ENCODE results near the gene CAMSAP3. TPM values are rescaled to one million over a fixed set of nuclear protein-coding genes. Genes with fewer than 3 reads are reported as not detected.

The CAMSAP3 gene
- polyA plus RNA-seq, 2 of the 4 experiments (the other 2 are of a cell fraction) = 1.3 to 3.6 TPM

DNA sequence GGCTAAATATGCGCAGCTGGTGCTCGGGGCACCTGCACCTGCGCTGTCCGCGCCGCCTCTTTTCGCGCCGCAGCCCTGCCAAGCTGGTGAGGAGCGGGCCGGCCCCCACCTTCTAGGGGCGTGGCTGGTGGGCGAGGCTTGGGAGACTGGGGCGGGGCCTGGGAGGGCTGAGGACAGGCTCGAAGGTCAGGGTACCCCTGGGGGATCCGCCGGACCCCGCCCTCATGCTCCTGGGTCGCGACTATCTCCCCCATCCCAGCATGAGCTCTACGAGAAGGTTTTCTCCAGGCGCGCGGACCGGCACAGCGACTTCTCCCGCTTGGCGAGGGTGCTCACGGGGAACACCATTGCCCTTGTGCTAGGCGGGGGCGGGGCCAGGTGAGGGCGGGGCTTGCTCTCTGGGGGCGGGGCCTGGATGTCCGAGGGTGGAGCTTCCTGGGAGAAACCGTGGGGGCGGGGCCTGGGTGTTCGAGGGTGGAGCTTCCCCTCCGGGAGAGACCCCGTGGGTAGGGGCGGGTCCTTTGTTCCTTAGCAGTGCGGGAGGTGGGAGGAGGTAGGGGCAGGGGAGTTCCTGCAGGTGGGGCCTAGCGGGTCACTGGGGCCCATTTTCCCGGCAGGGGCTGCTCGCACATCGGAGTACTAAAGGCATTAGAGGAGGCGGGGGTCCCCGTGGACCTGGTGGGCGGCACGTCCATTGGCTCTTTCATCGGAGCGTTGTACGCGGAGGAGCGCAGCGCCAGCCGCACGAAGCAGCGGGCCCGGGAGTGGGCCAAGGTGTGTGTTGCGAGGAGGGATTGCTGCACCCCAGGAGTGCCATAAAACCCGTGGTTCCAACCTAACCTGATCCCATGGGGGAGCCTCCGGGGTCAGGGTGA is 40.4 kb upstream of the CAMSAP3 start:
- H3K4me1 ChIP-seq = no peaks in the 10 kb centered on the region
- TF ChIP-seq NPAS2 (CRISPR knock-in tag; IDR thresholded peaks at IDR 0.05; ENCODE audit: borderline replicate concordance) (no peak), EP300 (IDR thresholded peaks at IDR 0.05) (no peak), SREBF2 (IDR thresholded peaks at IDR 0.05) (no peak), MAZ (IDR thresholded peaks at IDR 0.05; ENCODE audit: borderline replicate concordance, low read depth, low read length) (no peak), ZC3H11A (IDR thresholded peaks at IDR 0.05) (no peak), JUNB (IDR thresholded peaks at IDR 0.05) (no peak), RARB (CRISPR knock-in tag; IDR thresholded peaks at IDR 0.05) (no peak), RFX5 (IDR thresholded peaks at IDR 0.05) (no peak), RCOR1 (IDR thresholded peaks at IDR 0.05; ENCODE audit: low read depth, low read length) (no peak), RAD21 (conservative IDR thresholded peaks at IDR 0.05 in 1 of 2, IDR thresholded peaks at IDR 0.05 in 1 of 2) (no peak), KDM5A (IDR thresholded peaks at IDR 0.05) (no peak), KDM1A (IDR thresholded peaks at IDR 0.05; ENCODE audit: low read depth) (no peak), JUN (IDR thresholded peaks at IDR 0.05) (no peak), MYC (IDR thresholded peaks at IDR 0.05; ENCODE audit: borderline replicate concordance, low read length) (no peak), CEBPB (IDR thresholded peaks at IDR 0.05) (no peak)
- TF ChIP-seq, protein P1, sequence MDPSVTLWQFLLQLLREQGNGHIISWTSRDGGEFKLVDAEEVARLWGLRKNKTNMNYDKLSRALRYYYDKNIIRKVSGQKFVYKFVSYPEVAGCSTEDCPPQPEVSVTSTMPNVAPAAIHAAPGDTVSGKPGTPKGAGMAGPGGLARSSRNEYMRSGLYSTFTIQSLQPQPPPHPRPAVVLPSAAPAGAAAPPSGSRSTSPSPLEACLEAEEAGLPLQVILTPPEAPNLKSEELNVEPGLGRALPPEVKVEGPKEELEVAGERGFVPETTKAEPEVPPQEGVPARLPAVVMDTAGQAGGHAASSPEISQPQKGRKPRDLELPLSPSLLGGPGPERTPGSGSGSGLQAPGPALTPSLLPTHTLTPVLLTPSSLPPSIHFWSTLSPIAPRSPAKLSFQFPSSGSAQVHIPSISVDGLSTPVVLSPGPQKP (IDR thresholded peaks at IDR 0.05; ENCODE audit: low read depth, low read length) = no peak
- TF ChIP-seq, protein P2, sequence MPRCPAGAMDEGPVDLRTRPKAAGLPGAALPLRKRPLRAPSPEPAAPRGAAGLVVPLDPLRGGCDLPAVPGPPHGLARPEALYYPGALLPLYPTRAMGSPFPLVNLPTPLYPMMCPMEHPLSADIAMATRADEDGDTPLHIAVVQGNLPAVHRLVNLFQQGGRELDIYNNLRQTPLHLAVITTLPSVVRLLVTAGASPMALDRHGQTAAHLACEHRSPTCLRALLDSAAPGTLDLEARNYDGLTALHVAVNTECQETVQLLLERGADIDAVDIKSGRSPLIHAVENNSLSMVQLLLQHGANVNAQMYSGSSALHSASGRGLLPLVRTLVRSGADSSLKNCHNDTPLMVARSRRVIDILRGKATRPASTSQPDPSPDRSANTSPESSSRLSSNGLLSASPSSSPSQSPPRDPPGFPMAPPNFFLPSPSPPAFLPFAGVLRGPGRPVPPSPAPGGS (IDR thresholded peaks at IDR 0.05) = no peak
- TF ChIP-seq, protein P3, sequence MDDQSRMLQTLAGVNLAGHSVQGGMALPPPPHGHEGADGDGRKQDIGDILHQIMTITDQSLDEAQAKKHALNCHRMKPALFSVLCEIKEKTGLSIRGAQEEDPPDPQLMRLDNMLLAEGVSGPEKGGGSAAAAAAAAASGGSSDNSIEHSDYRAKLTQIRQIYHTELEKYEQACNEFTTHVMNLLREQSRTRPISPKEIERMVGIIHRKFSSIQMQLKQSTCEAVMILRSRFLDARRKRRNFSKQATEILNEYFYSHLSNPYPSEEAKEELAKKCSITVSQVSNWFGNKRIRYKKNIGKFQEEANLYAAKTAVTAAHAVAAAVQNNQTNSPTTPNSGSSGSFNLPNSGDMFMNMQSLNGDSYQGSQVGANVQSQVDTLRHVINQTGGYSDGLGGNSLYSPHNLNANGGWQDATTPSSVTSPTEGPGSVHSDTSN (IDR thresholded peaks at IDR 0.05) = no peak
- TF ChIP-seq, protein P4, sequence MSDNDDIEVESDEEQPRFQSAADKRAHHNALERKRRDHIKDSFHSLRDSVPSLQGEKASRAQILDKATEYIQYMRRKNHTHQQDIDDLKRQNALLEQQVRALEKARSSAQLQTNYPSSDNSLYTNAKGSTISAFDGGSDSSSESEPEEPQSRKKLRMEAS (IDR thresholded peaks at IDR 0.05) = no peak
- POLR2A ChIA-PET = no interaction called here
- H3K4me3 ChIP-seq = no peak overlapping the region
- H3K9me3 ChIP-seq = no peaks in the 10 kb centered on the region
- H3K27ac ChIP-seq = no peak overlapping the region
- FAIRE-seq (no peak), DNase-seq (ENCODE audit: low read depth in 1 of 2, low spot score in 1 of 2) (peak; percentile 34 to 48), ATAC-seq (peak; percentile 28 to 38; a peak in 4 of 6 replicates)
- WGBS (ENCODE audit: missing lambda C conversion rate) = 96% methylated on average over 29 of the region's 62 CpGs
- CTCF ChIA-PET = interaction anchor here (0.9 to 2.0 kb wide), 2 partner anchors 13 to 126 kb away, joined by 5 to 8 read pairs; partner anchors contain the start of gene TRAPPC5
- H3K4me2 ChIP-seq = no peak overlapping the region

DNA sequence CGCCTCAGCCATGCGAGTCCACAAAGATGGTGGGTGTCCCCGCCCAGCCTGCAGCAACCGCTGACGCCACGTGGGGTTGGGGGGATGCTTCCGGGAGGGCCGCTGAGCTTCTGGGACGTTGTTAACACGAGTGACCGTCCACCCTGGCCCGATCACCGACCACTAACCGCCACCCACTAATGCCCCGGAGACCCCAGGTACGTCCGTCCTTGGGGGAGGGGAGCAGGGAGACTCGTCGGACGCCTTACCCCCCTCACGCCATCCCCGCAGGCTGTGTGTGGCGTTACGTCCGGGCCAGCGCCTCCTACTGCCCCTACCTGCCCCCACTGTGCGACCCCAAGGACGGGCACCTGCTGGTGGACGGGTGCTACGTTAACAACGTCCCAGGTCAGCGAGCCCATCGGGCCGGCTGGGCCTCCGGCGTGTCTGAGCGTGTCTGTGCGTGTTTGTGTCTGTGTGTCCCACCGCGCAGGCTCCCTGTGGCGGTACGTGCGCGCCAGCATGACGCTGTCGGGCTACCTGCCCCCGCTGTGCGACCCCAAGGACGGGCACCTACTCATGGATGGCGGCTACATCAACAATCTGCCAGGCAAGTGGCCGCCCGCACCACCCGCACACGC is 38.9 kb upstream of the CAMSAP3 start:
- no peak overlapping the region for H3K27ac ChIP-seq
- TF ChIP-seq EHMT2 (IDR thresholded peaks at IDR 0.05; ENCODE audit: low read depth) = no peak
- TF ChIP-seq CHD4 (IDR thresholded peaks at IDR 0.05; ENCODE audit: borderline replicate concordance) = no peak
- no peak overlapping the region for H3K4me3 ChIP-seq
- no peaks in the 10 kb centered on the region for H3K4me1 ChIP-seq
- WGBS (ENCODE audit: missing lambda C conversion rate) = 98% methylated on average over 23 of the region's 54 CpGs
- POLR2A ChIA-PET = no interaction called here
- no peaks in the 10 kb centered on the region for H3K9me3 ChIP-seq
- no peak for FAIRE-seq
- no peak overlapping the region for H3K4me2 ChIP-seq
- no peak for ATAC-seq
- CTCF ChIA-PET = interaction anchor here (1.9 kb wide), 1 partner anchor 12 kb away, joined by 5 read pairs; no protein-coding TSS in a partner anchor
- no peak for DNase-seq (ENCODE audit: low read depth in 1 of 2, low spot score in 1 of 2)
